Endothelial cell of umbilical vein (primary cell): Measurements from ENCODE around the gene PRDM11. TPM values are rescaled to one million over a fixed set of nuclear protein-coding genes. Genes with fewer than 3 reads are reported as not detected.

Experiments
- BruUV-seq: library from RNA; stranded (reverse); fragments of 400-500 nt; replicated peaks from 2 replicates; lab custom pipeline; 2021; lab: Mats Ljungman, UMichigan
- CTCF ChIA-PET: fragments of 300-600, 350-600 bp; sonication (Branson Sonifier 250); formaldehyde crosslinking; loops from one replicate; lab custom pipeline; 2021; ENCODE audit warnings: antibody characterized with exemption, inconsistent platforms; lab: Charles Lee
- POLR2A ChIA-PET: fragments of 300-600, 350-600 bp; sonication (Branson Sonifier 250); formaldehyde crosslinking; loops from one replicate; lab custom pipeline; 2021; ENCODE audit warnings: antibody characterized with exemption, inconsistent platforms; lab: Charles Lee
- DNase-seq: peaks from one replicate; pipeline ENCODE4 v3.0.0-alpha.2; 2011; ENCODE audit warnings: low read depth, low spot score
- FAIRE-seq: peaks from 2 replicates; lab custom pipeline; 2011; peaks lifted over from hg19 to GRCh38; lab: Jason Lieb, UNC
- H2AFZ ChIP-seq: 2 replicates; pipeline ENCODE4 v1.6.0; 2012; ENCODE audit warnings: low read depth, low read length, control low read depth, inconsistent platforms
- H3K27ac ChIP-seq: 2 replicates; pipeline ENCODE4 v1.5.1; 2011; ENCODE audit warnings: low read depth, mild to moderate bottlenecking, control low read depth, low read length, moderate library complexity; ENCODE audit not compliant: insufficient read depth
- H3K27me3 ChIP-seq, 2 experiments: 2 replicates each; pipeline versions ENCODE4 v1.6.0 to v1.6.1; 2011; ENCODE audit warnings: low read length in 2 of 2, mixed read lengths in 1 of 2; ENCODE audit not compliant: control insufficient read depth in 2 of 2, insufficient read depth in 2 of 2
- H3K36me3 ChIP-seq, 2 experiments: 2 replicates in 1 of 2; 3 replicates in 1 of 2; pipeline ENCODE4 v1.5.1; 2011; ENCODE audit warnings: low read length in 2 of 2, mild to moderate bottlenecking in 1 of 2, moderate library complexity in 1 of 2; ENCODE audit not compliant: control insufficient read depth in 2 of 2, insufficient read depth in 2 of 2; ENCODE audit errors: extremely low read depth in 1 of 2
- H3K4me1 ChIP-seq: 3 replicates; pipeline ENCODE4 v1.5.1; 2011; ENCODE audit warnings: mild to moderate bottlenecking, low read length; ENCODE audit not compliant: control insufficient read depth, insufficient read depth; ENCODE audit errors: extremely low read depth
- H3K4me2 ChIP-seq: 2 replicates; pipeline ENCODE4 v1.6.1; 2011; ENCODE audit warnings: low read length, control low read depth, mixed read lengths; ENCODE audit not compliant: insufficient read depth
- H3K4me3 ChIP-seq, 3 experiments: fragments of 200-600 bp in 1 of 3; sonication (generic), shearing (Covaris generic) in 1 of 3; replicated peaks in 1 of 3; 2 replicates each; pipeline ENCODE4 v1.5.1; 2011 to 2016; ENCODE audit warnings: control low read depth in 3 of 3, low read length in 3 of 3, mild to moderate bottlenecking in 2 of 3, inconsistent platforms in 1 of 3, low read depth in 1 of 3, moderate library complexity in 1 of 3; ENCODE audit not compliant: insufficient read depth in 1 of 3
- H3K79me2 ChIP-seq: 2 replicates; pipeline ENCODE4 v1.6.0; 2012; ENCODE audit warnings: low read length, inconsistent platforms; ENCODE audit not compliant: control insufficient read depth, insufficient read depth
- H3K9ac ChIP-seq: replicated peaks from 2 replicates; pipeline ENCODE3; 2011; ENCODE audit warnings: low read length, control low read depth; ENCODE audit not compliant: insufficient read depth; ENCODE audit errors: extremely low read depth
- H3K9me1 ChIP-seq: replicated peaks from 3 replicates; pipeline ENCODE4 v1.6.0; 2011; ENCODE audit warnings: mild to moderate bottlenecking, low read length; ENCODE audit not compliant: control insufficient read depth, insufficient read depth; ENCODE audit errors: extremely low read depth
- H3K9me3 ChIP-seq: replicated peaks from 2 replicates; pipeline ENCODE4 v1.5.1; 2012; ENCODE audit warnings: low read length, inconsistent platforms; ENCODE audit not compliant: control insufficient read depth, insufficient read depth
- H4K20me1 ChIP-seq: replicated peaks from 2 replicates; pipeline ENCODE3; 2011; ENCODE audit warnings: mild to moderate bottlenecking, low read length; ENCODE audit not compliant: control insufficient read depth, insufficient read depth; ENCODE audit errors: extremely low read depth
- CTCF ChIP-seq, 2 donors: IDR thresholded peaks; 1 replicate in 1 of 2; 2 replicates in 1 of 2; pipeline ENCODE4 v1.5.1; 2011; ENCODE audit warnings: low read length in 2 of 2, mild to moderate bottlenecking in 2 of 2, moderate library complexity in 2 of 2, control low read depth in 1 of 2, inconsistent platforms in 1 of 2, low read depth in 1 of 2; ENCODE audit not compliant: insufficient read depth in 1 of 2; ENCODE audit errors: extremely low read depth in 1 of 2
- EZH2 ChIP-seq: IDR thresholded peaks from 2 replicates; pipeline ENCODE4 v1.6.1; 2012; ENCODE audit warnings: borderline replicate concordance, low read depth, mild to moderate bottlenecking, moderate library complexity, low read length, inconsistent platforms; ENCODE audit not compliant: severe bottlenecking
- FOS ChIP-seq: IDR thresholded peaks from 2 replicates; pipeline ENCODE4 v1.6.1; 2011; ENCODE audit warnings: mild to moderate bottlenecking, low read length, moderate library complexity, borderline replicate concordance; ENCODE audit not compliant: insufficient read depth
- GATA2 ChIP-seq: IDR thresholded peaks from 2 replicates; pipeline ENCODE4 v1.7.0; 2011; ENCODE audit warnings: low read depth, mild to moderate bottlenecking, moderate library complexity, mixed read lengths, low read length; ENCODE audit not compliant: insufficient read length, insufficient read depth
- JUN ChIP-seq: IDR thresholded peaks from 2 replicates; pipeline ENCODE4 v1.6.1; 2011; ENCODE audit warnings: borderline replicate concordance, low read depth; ENCODE audit not compliant: insufficient read length, insufficient read depth
- MAX ChIP-seq: IDR thresholded peaks from 2 replicates; pipeline ENCODE4 v1.6.1; 2011; ENCODE audit not compliant: insufficient read depth, insufficient read length
- MYC ChIP-seq: IDR thresholded peaks from one replicate; pipeline ENCODE4 v1.6.1; 2011; ENCODE audit warnings: mild to moderate bottlenecking, low read depth, low read length
- POLR2A ChIP-seq: IDR thresholded peaks from 2 replicates; pipeline ENCODE4 v1.6.1; 2012; ENCODE audit warnings: low read depth, mild to moderate bottlenecking, control low read depth, low read length
- POLR2AphosphoS5 ChIP-seq: IDR thresholded peaks from 2 replicates; pipeline ENCODE4 v1.6.1; 2012; ENCODE audit warnings: low read depth, mild to moderate bottlenecking, control low read depth, low read length, moderate library complexity; ENCODE audit not compliant: insufficient read depth
- dilution Hi-C: fragments of 300-500 bp; cut with MboI; formaldehyde crosslinking; loops from one replicate; pipeline ENCODE4 v1.15.0; 2019; ENCODE audit warnings: low sequenced_read_pairs; ENCODE audit not compliant: extremely low pct_ligation_motif_present
- intact Hi-C: fragments of 100-400 bp; cut with micrococcal nuclease; formaldehyde crosslinking; loops from one replicate; pipeline ENCODE4 v1.10.0; 2022
- polyA plus RNA-seq, 4 experiments: library from polyadenylated mRNA; depleted of rRNA in 3 of 4; stranded (reverse) in 3 of 4; unstranded in 1 of 4; fragments of >200 nt; gene quantifications; 2 replicates each; pipeline versions ENCODE4 v1.2.1 to v1.2.3, GENCODE V29; 2011 to 2012; ENCODE audit warnings: missing spikeins in 1 of 4
- total RNA-seq: library from RNA; stranded (reverse); gene quantifications from 2 replicates; pipeline ENCODE4 v1.2.3, GENCODE V29; 2021

Gene PRDM11
- total and polyA plus RNA-seq, 2 donors (not counting 3 experiments of a cell fraction or from before 2014, with no cell fraction given) = 6.9 to 14.1 TPM

- Histone ChIP-seq H3K79me2 (no peaks in the 10 kb centered on the region), H3K9ac (no peak overlapping the region), H3K27ac (no peak overlapping the region), H3K36me3 (no peaks in the 10 kb centered on the region), H3K27me3 (peaks cover 2 to 3% of the 10 kb centered on the region in 2 experiments), H2AFZ (no peak overlapping the region), H3K9me3 (no peaks in the 10 kb centered on the region), H3K4me1 (peaks cover 3% of the 10 kb centered on the region), H3K4me2 (peak overlapping the region; percentile 23), H3K9me1 (no peaks in the 10 kb centered on the region), H3K4me3 (no peak overlapping the region), H4K20me1 (no peaks in the 10 kb centered on the region)
- FAIRE-seq (peak; percentile 79), DNase-seq (peak; percentile 27)
- POLR2A ChIA-PET = no interaction called here
- TF ChIP-seq GATA2 = no peak
- TF ChIP-seq JUN = peak; percentile 28
- dilution Hi-C loops (no loop called here), intact Hi-C loops (no loop called here)
- CTCF ChIA-PET = interaction anchor here (1.1 kb wide), 1 partner anchor 162 kb away, joined by 3 read pairs; no protein-coding TSS in a partner anchor
- no TSS peak for BruUV-seq
Observed at GRCh38 chr11:45272701-45273100, 126.3 kb downstream of the PRDM11 start.

- no peak for TF ChIP-seq JUN
- no peak for TF ChIP-seq MYC
- TF ChIP-seq FOS = no peak
- no peak for TF ChIP-seq POLR2AphosphoS5
- no peak for TF ChIP-seq MAX
- no peak for TF ChIP-seq EZH2
- TF ChIP-seq GATA2 = no peak
- no peak for TF ChIP-seq POLR2A
- TF ChIP-seq CTCF (IDR thresholded peaks at IDR 0.05; ENCODE audit: extremely low read depth in 1 of 2, insufficient read depth in 1 of 2, low read depth in 1 of 2, low read length in 2 of 2) = no peak
- FAIRE-seq = no peak
- dilution Hi-C loops = no loop called here
- intact Hi-C loops = no loop called here
- no peak for DNase-seq
- CTCF ChIA-PET = interaction anchor here (1.1 kb wide), 1 partner anchor 163 kb away, joined by 3 read pairs; no protein-coding TSS in a partner anchor
- Histone ChIP-seq H3K9ac (no peak overlapping the region), H3K27me3 (peaks cover 3 to 4% of the 10 kb centered on the region in 2 experiments), H3K4me1 (peaks cover 3% of the 10 kb centered on the region), H4K20me1 (no peaks in the 10 kb centered on the region), H3K27ac (no peak overlapping the region), H3K4me3 (no peak overlapping the region), H3K79me2 (no peaks in the 10 kb centered on the region), H2AFZ (no peak overlapping the region), H3K9me3 (no peaks in the 10 kb centered on the region), H3K36me3 (no peaks in the 10 kb centered on the region), H3K9me1 (no peaks in the 10 kb centered on the region), H3K4me2 (no peak overlapping the region)
- POLR2A ChIA-PET = no interaction called here
- no TSS peak for BruUV-seq
Observed at GRCh38 chr11:45273509-45273908, 127.1 kb downstream of the PRDM11 start.
